NT2/D1 (cell line): ENCODE data around the gene MROH8.

ENCODE experiments used
- SUZ12 ChIP-seq: IDR thresholded peaks from 2 replicates; pipeline ENCODE4 v1.6.1; 2011; ENCODE audit not compliant: insufficient read length, insufficient read depth; ENCODE audit errors: extremely low read depth
- ZNF274 ChIP-seq: IDR thresholded peaks from 2 replicates; pipeline ENCODE4 v1.6.1; 2011; ENCODE audit warnings: mild to moderate bottlenecking, low read depth, low read length

GRCh38 chr20:37160683-37161082 lies 18.7 kb downstream of the MROH8 start:
- TF ChIP-seq ZNF274 = no peak
- TF ChIP-seq SUZ12 = no peak
